CD4-positive, alpha-beta T cell (primary cell): ENCODE results near the gene STRA6. TPM values are rescaled to one million over a fixed set of nuclear protein-coding genes. Genes with fewer than 3 reads are reported as not detected.

Experiments used
- ATAC-seq: fragments of 200-7000 bp; cut with Tn5 transposase; one replicate; pipeline ENCODE4 v1.10.0; 2022; ENCODE audit warnings: mild to moderate bottlenecking; ENCODE audit not compliant: poor library complexity
- CTCF ChIA-PET: fragments of 350-600 bp; sonication (Branson Sonifier 250); formaldehyde crosslinking; loops from one replicate; lab custom pipeline; 2021; ENCODE audit warnings: antibody characterized with exemption, inconsistent platforms; lab: Charles Lee
- POLR2A ChIA-PET: fragments of 350-600 bp; sonication (Branson Sonifier 250); formaldehyde crosslinking; loops from one replicate; lab custom pipeline; 2021; ENCODE audit warnings: antibody characterized with exemption, inconsistent platforms; lab: Charles Lee
- DNase-seq, 14 experiments: peaks; one replicate each; pipeline ENCODE4 v3.0.0-alpha.2; 2013 to 2020; ENCODE audit warnings: mixed read lengths in 2 of 14
- H3K27ac ChIP-seq, 2 donors: one replicate each; pipeline versions ENCODE4 v1.5.1 to v1.7.0; 2013; ENCODE audit warnings: low read length in 2 of 2, low read depth in 1 of 2, mild to moderate bottlenecking in 1 of 2
- H3K27me3 ChIP-seq, 2 experiments: 1 replicate in 1 of 2; 2 replicates in 1 of 2; pipeline versions ENCODE4 v1.6.1 to v1.7.0; 2013; ENCODE audit warnings: low read length in 2 of 2, control low read depth in 1 of 2, mild to moderate bottlenecking in 1 of 2, moderate library complexity in 1 of 2; ENCODE audit not compliant: insufficient read depth in 2 of 2, control insufficient read depth in 1 of 2
- H3K36me3 ChIP-seq: one replicate; pipeline ENCODE4 v1.6.1; 2013; ENCODE audit warnings: low read length, control low read depth; ENCODE audit not compliant: insufficient read depth
- H3K4me1 ChIP-seq: one replicate; pipeline ENCODE4 v1.6.1; 2013; ENCODE audit warnings: low read length, control low read depth; ENCODE audit not compliant: insufficient read depth
- H3K4me3 ChIP-seq: one replicate; pipeline ENCODE4 v1.5.1; 2013; ENCODE audit warnings: mild to moderate bottlenecking, low read length, moderate library complexity
- H3K9me3 ChIP-seq, 2 experiments: 1 replicate in 1 of 2; 2 replicates in 1 of 2; pipeline versions ENCODE4 v1.6.1 to v1.7.0; 2013; ENCODE audit warnings: low read length in 2 of 2, mild to moderate bottlenecking in 2 of 2, control low read depth in 1 of 2, moderate library complexity in 1 of 2; ENCODE audit not compliant: control insufficient read depth in 1 of 2, insufficient read depth in 1 of 2
- H3K27ac Mint-ChIP-seq: one replicate; pipeline ENCODE4 v1.8.0; 2020; ENCODE audit warnings: mixed read lengths
- H3K27me3 Mint-ChIP-seq: one replicate; pipeline ENCODE4 v1.8.0; 2021; ENCODE audit warnings: mixed read lengths
- H3K36me3 Mint-ChIP-seq: one replicate; pipeline ENCODE4 v1.8.0; 2021; ENCODE audit warnings: low read depth, mixed read lengths
- H3K4me1 Mint-ChIP-seq: one replicate; pipeline ENCODE4 v1.8.0; 2021; ENCODE audit warnings: low read depth, mixed read lengths
- H3K4me3 Mint-ChIP-seq: one replicate; pipeline ENCODE4 v1.8.0; 2020; ENCODE audit warnings: mild to moderate bottlenecking, mixed read lengths
- H3K9me3 Mint-ChIP-seq: one replicate; pipeline ENCODE4 v1.8.0; 2020; ENCODE audit warnings: mixed read lengths
- intact Hi-C, 2 experiments: fragments of 100-400 bp; cut with DNase I in 1 of 2; cut with micrococcal nuclease in 1 of 2; formaldehyde crosslinking; loops; one replicate each; pipeline versions ENCODE4 v1.15.1 to v1.9.0; 2023 to 2025; cut with DNase I, micrococcal nuclease
- total RNA-seq, 174 experiments: library from RNA in 2 of 174; stranded (reverse) in 2 of 174; gene quantifications; one replicate each; pipeline ENCODE4 v1.2.3 and lab custom pipeline; 2021 to 2026
- TF ChIP-seq, protein P1 (sequence below): fragments of 200-600 bp; IDR thresholded peaks from one replicate; pipeline ENCODE4 v1.8.0; 2022; ENCODE audit warnings: antibody characterized with exemption, mild to moderate bottlenecking

Gene STRA6
- total RNA-seq, 2 experiments from 2014 or later: not detected

DNA sequence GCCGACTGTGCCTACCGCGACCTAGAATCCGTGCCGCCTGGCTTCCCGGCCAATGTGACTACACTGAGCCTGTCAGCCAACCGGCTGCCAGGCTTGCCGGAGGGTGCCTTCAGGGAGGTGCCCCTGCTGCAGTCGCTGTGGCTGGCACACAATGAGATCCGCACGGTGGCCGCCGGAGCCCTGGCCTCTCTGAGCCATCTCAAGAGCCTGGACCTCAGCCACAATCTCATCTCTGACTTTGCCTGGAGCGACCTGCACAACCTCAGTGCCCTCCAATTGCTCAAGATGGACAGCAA is 27.7 kb downstream of the STRA6 start:
- Mint-ChIP-seq H3K27ac (no peak overlapping the region), H3K36me3 (no peaks in the 10 kb centered on the region), H3K4me3 (no peak overlapping the region), H3K9me3 (no peaks in the 10 kb centered on the region), H3K4me1 (no peaks in the 10 kb centered on the region), H3K27me3 (no peaks in the 10 kb centered on the region)
- ATAC-seq: no peak
- Histone ChIP-seq H3K27me3 (no peaks in the 10 kb centered on the region), H3K4me3 (no peak overlapping the region), H3K27ac (no peak overlapping the region), H3K36me3 (no peaks in the 10 kb centered on the region), H3K9me3 (peaks cover 0 to 2% of the 10 kb centered on the region in 2 experiments), H3K4me1 (no peaks in the 10 kb centered on the region)
- no peak for DNase-seq
- CTCF ChIA-PET: no interaction called here
- intact Hi-C loops: no loop called here
- POLR2A ChIA-PET: no interaction called here
- TF ChIP-seq, protein P1, sequence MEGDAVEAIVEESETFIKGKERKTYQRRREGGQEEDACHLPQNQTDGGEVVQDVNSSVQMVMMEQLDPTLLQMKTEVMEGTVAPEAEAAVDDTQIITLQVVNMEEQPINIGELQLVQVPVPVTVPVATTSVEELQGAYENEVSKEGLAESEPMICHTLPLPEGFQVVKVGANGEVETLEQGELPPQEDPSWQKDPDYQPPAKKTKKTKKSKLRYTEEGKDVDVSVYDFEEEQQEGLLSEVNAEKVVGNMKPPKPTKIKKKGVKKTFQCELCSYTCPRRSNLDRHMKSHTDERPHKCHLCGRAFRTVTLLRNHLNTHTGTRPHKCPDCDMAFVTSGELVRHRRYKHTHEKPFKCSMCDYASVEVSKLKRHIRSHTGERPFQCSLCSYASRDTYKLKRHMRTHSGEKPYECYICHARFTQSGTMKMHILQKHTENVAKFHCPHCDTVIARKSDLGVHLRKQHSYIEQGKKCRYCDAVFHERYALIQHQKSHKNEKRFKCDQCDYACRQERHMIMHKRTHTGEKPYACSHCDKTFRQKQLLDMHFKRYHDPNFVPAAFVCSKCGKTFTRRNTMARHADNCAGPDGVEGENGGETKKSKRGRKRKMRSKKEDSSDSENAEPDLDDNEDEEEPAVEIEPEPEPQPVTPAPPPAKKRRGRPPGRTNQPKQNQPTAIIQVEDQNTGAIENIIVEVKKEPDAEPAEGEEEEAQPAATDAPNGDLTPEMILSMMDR: no peak

DNA sequence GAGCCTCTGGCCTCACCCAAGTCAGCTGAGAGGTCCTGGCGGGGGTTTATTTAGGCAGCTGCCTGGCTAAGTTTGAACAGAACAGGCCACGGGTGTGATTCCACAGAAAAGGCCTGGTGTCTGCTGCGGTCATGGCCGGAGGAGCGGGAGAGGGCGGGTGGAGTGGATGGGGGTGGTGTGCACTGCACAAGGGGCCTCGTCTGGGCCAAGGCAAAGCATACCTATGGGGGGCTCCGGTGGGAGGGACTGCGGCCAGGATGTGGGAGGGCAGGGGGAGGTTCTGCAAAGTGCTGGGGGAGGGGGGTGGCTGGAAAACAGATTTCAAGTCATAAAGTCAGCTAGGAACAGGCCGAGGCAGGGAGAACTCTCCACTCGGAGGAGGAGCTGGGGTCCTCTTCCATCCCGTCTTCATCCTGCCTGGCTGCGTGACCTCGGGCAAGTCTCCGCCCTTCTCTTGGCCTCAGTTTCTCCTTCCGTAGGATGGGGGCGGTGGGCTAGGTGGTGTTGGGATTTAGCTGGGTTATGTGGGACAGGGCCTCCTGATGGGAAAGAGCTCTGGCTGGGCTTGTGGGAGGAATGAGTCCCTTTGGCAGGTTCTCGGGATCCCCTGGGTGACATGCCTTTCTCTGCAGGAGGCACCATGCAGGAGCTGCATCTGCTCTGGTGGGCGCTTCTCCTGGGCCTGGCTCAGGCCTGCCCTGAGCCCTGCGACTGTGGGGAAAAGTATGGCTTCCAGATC is 28.2 kb downstream of the STRA6 start:
- Histone ChIP-seq H3K4me3 (no peak overlapping the region), H3K27ac (no peak overlapping the region), H3K27me3 (no peaks in the 10 kb centered on the region), H3K9me3 (no peaks in the 10 kb centered on the region), H3K4me1 (no peaks in the 10 kb centered on the region), H3K36me3 (no peaks in the 10 kb centered on the region)
- Mint-ChIP-seq H3K4me3 (no peak overlapping the region), H3K36me3 (no peaks in the 10 kb centered on the region), H3K4me1 (no peaks in the 10 kb centered on the region), H3K27me3 (no peaks in the 10 kb centered on the region), H3K27ac (no peak overlapping the region), H3K9me3 (no peaks in the 10 kb centered on the region)
- ChIA-PET POLR2A (no interaction called here), CTCF (no interaction called here)
- TF ChIP-seq, protein P1: no peak
- ATAC-seq: no peak
- no peak for DNase-seq
- intact Hi-C loops: no loop called here

DNA sequence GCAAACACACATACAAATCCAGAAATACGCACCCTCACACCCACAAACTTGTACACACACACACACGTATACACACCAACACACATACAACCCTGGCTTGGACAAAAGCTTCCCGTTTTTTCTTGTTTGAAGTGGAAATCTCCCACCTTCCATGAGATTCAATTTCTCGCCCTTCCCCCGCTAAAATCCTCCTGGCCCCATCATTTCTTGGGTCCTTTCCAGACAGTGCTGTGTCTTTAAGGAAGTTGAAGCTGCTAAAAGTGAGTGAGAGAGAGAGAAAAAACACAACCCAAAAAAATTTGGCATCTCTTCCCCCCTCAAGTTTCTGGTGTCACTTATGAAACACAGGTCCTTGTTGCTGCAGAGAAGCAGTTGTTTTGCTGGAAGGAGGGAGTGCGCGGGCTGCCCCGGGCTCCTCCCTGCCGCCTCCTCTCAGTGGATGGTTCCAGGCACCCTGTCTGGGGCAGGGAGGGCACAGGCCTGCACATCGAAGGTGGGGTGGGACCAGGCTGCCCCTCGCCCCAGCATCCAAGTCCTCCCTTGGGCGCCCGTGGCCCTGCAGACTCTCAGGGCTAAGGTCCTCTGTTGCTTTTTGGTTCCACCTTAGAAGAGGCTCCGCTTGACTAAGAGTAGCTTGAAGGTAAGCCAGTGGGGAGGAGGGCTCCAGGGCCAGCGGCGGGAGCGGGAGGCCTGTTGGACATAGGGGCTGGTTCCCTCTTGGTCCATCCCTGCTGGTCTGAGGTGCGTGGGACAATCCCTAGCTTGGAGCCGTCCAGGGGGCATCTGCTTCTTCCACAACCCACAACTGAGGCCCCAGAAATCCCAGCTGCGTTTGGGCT is 29.0 kb downstream of the STRA6 start, which contains the start of gene ISLR:
TSS of gene ISLR (plus strand) at position 331 of the 839 bp plus-strand sequence. CDS start 1,149 bp downstream, outside the sequence.
- H3K9me3 Mint-ChIP-seq: no peaks in the 10 kb centered on the region
- no peaks in the 10 kb centered on the region for H3K36me3 ChIP-seq
- no peak within 1 kb of the TSS for H3K4me3 Mint-ChIP-seq
- no peak within 1 kb of the TSS for H3K4me3 ChIP-seq
- H3K36me3 Mint-ChIP-seq: no peaks in the 10 kb centered on the region
- H3K27me3 ChIP-seq: no peaks in the 10 kb centered on the region
- no peaks in the 10 kb centered on the region for H3K27me3 Mint-ChIP-seq
- ATAC-seq: no peak
- intact Hi-C loops: no loop called here
- CTCF ChIA-PET: no interaction called here
- H3K9me3 ChIP-seq: no peaks in the 10 kb centered on the region
- TF ChIP-seq, protein P1: no peak
- no peak within 1 kb of the TSS for H3K27ac Mint-ChIP-seq
- no peak within 1 kb of the TSS for H3K27ac ChIP-seq
- POLR2A ChIA-PET: no interaction called here
- H3K4me1 Mint-ChIP-seq: no peaks in the 10 kb centered on the region
- DNase-seq: no peak
- no peaks in the 10 kb centered on the region for H3K4me1 ChIP-seq
